ENCODE data around the gene RNASE13.

GRCh38 chr14:21040370-21040925 lies 5.8 kb upstream of the RNASE13 start:
- TF ChIP-seq POLR2A (IDR thresholded peaks at IDR 0.05) (no peak), CTCF (IDR thresholded peaks at IDR 0.05) (no peak)
